ENCODE results near the gene UBE3A.

Gene UBE3A

GRCh38 chr15:25342629-25343028 lies 96.2 kb downstream of the UBE3A start:
- no peak for DNase-seq (ENCODE audit: insufficient read length, low spot score)

DNA sequence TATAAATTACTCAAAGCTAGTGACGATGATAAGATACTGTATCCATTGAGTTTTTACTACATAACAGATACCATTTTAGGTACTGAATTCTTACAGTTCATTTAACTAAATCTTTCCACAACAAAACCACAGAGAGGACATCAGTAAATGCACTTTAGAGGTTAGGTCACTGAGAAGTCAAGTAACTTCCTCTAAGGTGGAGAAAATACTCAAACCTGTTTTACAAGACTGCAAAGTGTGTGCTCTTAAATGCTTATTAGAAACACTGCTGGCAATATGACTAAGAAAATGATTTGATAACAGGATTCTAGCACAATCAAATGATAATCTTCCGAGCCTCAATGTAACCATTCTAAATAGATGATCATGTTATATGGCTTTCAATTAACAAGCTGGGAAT lies 99.4 kb downstream of the UBE3A start:
- no peak for FAIRE-seq
- no peak for DNase-seq (ENCODE audit: insufficient read length, low spot score)

More at GRCh38 chr15:25342629-25343028, 96.2 kb downstream of the UBE3A start:
- no peak for FAIRE-seq

- DNase-seq (ENCODE audit: insufficient read length, low spot score) (no peak), FAIRE-seq (no peak)
These were observed 103.5 kb downstream of the UBE3A start for GRCh38 chr15:25335279-25335678.

GRCh38 chr15:25333049-25333448 lies 105.8 kb downstream of the UBE3A start:
- no peak for FAIRE-seq
- DNase-seq (ENCODE audit: insufficient read length, low spot score), result no peak

DNA sequence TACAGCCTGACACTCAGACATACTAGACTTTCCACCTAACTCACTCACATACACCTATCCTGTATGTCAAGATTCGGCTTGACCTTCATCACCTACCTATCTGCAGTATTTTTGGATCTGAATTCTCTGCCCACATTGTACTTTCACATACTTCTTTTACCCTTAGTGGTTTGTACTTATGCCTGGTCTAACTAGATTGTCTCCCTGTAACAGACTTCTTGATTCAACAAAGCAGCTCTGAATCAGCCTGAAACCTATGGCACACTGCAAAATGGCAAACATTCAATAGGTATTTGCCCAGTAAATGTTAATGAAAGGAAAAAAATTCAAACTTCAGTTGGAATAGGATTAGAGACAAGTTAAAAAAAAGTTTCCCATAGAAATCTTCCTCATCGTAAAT lies 106.5 kb downstream of the UBE3A start:
- no peak for FAIRE-seq
- DNase-seq (ENCODE audit: insufficient read length, low spot score), result no peak

GRCh38 chr15:25331860-25332259 lies 107.0 kb downstream of the UBE3A start:
- DNase-seq (ENCODE audit: insufficient read length, low spot score), result no peak
- FAIRE-seq, result no peak

DNA sequence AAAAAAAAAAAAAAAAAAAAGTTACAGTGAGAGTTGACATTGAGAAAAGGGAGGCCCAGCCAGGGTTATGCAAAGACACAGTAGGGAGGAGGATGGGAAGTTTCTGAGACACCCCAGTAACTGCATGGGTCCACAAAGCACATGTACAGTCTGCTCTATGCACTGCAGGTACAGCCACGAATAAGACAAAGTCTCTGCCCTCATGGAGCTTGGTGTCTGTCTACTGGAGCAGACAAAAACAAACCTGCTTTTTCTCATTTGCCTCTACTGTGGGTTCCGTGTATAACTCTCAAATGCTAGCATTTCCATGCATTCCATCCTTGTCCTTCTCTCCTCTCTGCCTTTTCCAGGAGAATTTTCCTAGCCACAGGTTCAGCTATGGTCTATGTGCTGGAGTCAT lies 107.4 kb downstream of the UBE3A start:
- no peak for FAIRE-seq
- DNase-seq (ENCODE audit: insufficient read length, low spot score), result no peak

- FAIRE-seq, result no peak
- no peak for DNase-seq (ENCODE audit: insufficient read length, low spot score)
These were observed 109.1 kb downstream of the UBE3A start for GRCh38 chr15:25329696-25330095.

DNA sequence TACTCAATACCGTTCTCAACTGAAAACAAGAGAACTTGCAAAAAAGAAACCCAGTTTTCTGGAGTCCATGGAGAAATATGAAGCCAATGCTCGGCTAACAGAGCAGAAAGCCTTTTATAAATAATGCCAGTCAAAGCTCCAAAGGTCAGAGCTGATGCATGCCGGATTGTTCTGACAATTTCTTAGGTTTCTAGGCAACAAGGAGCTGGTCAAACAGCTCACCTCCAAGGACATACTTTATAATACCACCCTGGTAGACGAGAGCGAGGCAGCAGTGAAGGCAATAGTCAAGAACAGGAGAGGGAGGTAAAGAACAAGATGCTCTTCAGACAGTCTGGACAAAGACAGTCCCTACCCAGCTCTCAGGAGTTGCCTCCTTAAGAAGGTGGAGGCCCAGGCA lies 111.1 kb downstream of the UBE3A start:
- FAIRE-seq (no peak), DNase-seq (ENCODE audit: insufficient read length, low spot score) (no peak)

GRCh38 chr15:25325187-25325586 lies 113.6 kb downstream of the UBE3A start:
- DNase-seq (ENCODE audit: insufficient read length, low spot score), result no peak
- FAIRE-seq, result no peak

GRCh38 chr15:25323420-25323819 lies 115.4 kb downstream of the UBE3A start:
- FAIRE-seq, result no peak

DNA sequence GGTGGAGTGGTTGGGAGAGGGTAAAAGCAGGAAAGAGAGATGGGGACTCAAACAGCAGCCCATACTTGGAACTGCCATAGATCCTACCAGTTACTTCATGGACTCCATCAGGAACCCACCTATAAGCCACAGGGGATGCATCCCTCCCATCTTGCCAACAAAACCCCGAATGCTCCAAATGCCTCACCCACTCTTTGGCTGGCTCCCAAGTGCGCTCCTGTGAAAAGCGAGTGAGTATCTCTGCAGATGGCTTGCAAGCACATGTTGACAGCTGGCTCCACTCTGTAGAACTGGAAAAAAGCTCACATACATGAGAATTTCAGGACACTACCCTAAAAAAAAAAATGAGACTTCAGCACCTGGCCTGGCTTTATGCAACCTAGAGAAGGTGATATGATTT lies 151.0 kb downstream of the UBE3A start:
- DNase-seq (ENCODE audit: insufficient read length, low spot score), result no peak
- FAIRE-seq, result no peak

More at GRCh38 chr15:25323420-25323819, 115.4 kb downstream of the UBE3A start:
- DNase-seq (ENCODE audit: insufficient read length, low spot score), result no peak

All from GM19239 (cell line).